Lung (tissue), 12 donors: Measurements from ENCODE around the gene RAB27A. TPM values are rescaled to one million over a fixed set of nuclear protein-coding genes. Genes with fewer than 3 reads are reported as not detected.
A peak's percentile ranks its signal among the peaks of the same experiment; 100 is the strongest.

Experiments
- ATAC-seq: fragments of 200-7000 bp; cut with Tn5 transposase; one replicate; pipeline ENCODE4 v1.9.1; 2020; ENCODE audit warnings: moderate number of reproducible peaks; ENCODE audit not compliant: insufficient read depth, low FRiP score
- DNase-seq, 3 donors: peaks; one replicate each; pipeline ENCODE4 v3.0.0-alpha.2; 2013 to 2017
- H3K27ac ChIP-seq, 2 donors: one replicate each; pipeline ENCODE4 v1.5.1; 2013; ENCODE audit warnings: mild to moderate bottlenecking in 2 of 2, moderate library complexity in 2 of 2, control low read depth in 1 of 2, inconsistent platforms in 1 of 2, low read depth in 1 of 2, low read length in 1 of 2
- H3K27me3 ChIP-seq, 3 donors: one replicate each; pipeline ENCODE4 v1.5.1; 2013; ENCODE audit warnings: low read length in 2 of 3; ENCODE audit not compliant: control insufficient read depth in 3 of 3, insufficient read depth in 3 of 3
- H3K36me3 ChIP-seq, 4 donors: one replicate each; pipeline ENCODE4 v1.5.1; 2013; ENCODE audit warnings: low read length in 4 of 4, mild to moderate bottlenecking in 1 of 4, moderate library complexity in 1 of 4; ENCODE audit not compliant: control insufficient read depth in 4 of 4, insufficient read depth in 4 of 4
- H3K4me1 ChIP-seq, 5 donors: one replicate each; pipeline ENCODE4 v1.5.1; 2013; ENCODE audit warnings: low read length in 5 of 5, mild to moderate bottlenecking in 2 of 5, moderate library complexity in 1 of 5; ENCODE audit not compliant: control insufficient read depth in 5 of 5, insufficient read depth in 5 of 5
- H3K4me3 ChIP-seq: one replicate; pipeline ENCODE4 v1.5.1; 2013; ENCODE audit warnings: mild to moderate bottlenecking, control low read depth, moderate library complexity
- H3K9ac ChIP-seq, 2 donors: one replicate each; pipeline ENCODE4 v1.5.1; 2013; ENCODE audit warnings: low read length in 2 of 2, control low read depth in 1 of 2; ENCODE audit not compliant: insufficient read depth in 1 of 2
- H3K9me3 ChIP-seq, 4 donors: one replicate each; pipeline ENCODE4 v1.5.1; 2013; ENCODE audit warnings: low read length in 3 of 4, mild to moderate bottlenecking in 1 of 4, moderate library complexity in 1 of 4; ENCODE audit not compliant: control insufficient read depth in 4 of 4, insufficient read depth in 3 of 4
- WGBS, 2 donors: extraction: QIAGEN DNeasy Blood & Tissue Kit; methylation state at CpG; one replicate each; pipeline ENCODE4 v1.1.7; 2013; 5-methylcytosine and 5-hydroxymethylcytosine counted together
- polyA plus RNA-seq, 2 donors: library from polyadenylated mRNA; stranded (reverse); fragments of 200-250 nt; gene quantifications; one replicate each; pipeline ENCODE4 v1.2.1, GENCODE V29; 2013
- total RNA-seq, 2 donors: library from RNA; depleted of rRNA in 1 of 2; stranded (reverse); fragments of >200 nt in 1 of 2; gene quantifications; one replicate each; pipeline ENCODE4 v1.2.1, GENCODE V29; 2014 to 2021
- TF ChIP-seq, protein P1 (sequence below): IDR thresholded peaks from 2 replicates; pipeline ENCODE4 v1.5.1; 2012; ENCODE audit warnings: mild to moderate bottlenecking; ENCODE audit errors: control extremely low read depth, extremely low read depth
- donor health status: control.
- donor health status: control.
- donor health status: Bipolar disorder and iron deficiency.
- donor health status: healthy.
- donor health status: DM: yes; HTN: yes; CAD: no.

Gene RAB27A
- total and polyA plus RNA-seq, 4 donors = 24.4 to 77.1 (median 63.4) TPM

DNA sequence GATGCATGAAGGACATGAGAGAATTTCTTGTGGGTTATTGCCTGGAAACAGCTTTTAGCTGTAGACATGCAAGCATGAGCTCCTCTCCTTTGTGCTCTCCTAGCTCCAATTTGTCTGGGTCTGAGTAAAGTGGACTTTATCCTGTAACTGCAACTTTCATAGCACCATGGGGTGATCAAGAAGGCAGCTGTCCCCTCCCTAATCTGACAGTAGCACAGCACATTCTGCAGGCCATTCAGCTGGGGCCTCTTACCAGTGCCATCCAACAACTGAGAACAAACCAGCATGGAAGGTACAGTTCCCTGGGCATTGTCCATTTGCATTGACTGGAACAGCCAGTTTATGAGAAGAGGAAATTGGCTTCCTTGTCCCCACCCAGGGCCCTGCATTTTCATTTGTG is 7.7 kb upstream of the RAB27A start:
- H3K9me3 ChIP-seq = no peaks in the 10 kb centered on the region
- H3K4me3 ChIP-seq = no peak overlapping the region
- H3K4me1 ChIP-seq = no peaks in the 10 kb centered on the region
- ATAC-seq (no peak), DNase-seq (no peak)
- H3K9ac ChIP-seq = no peak overlapping the region
- H3K27me3 ChIP-seq = no peaks in the 10 kb centered on the region
- peaks cover 0 to 2% (median 0%) of the 10 kb centered on the region in 4 donors for H3K36me3 ChIP-seq
- TF ChIP-seq, protein P1, sequence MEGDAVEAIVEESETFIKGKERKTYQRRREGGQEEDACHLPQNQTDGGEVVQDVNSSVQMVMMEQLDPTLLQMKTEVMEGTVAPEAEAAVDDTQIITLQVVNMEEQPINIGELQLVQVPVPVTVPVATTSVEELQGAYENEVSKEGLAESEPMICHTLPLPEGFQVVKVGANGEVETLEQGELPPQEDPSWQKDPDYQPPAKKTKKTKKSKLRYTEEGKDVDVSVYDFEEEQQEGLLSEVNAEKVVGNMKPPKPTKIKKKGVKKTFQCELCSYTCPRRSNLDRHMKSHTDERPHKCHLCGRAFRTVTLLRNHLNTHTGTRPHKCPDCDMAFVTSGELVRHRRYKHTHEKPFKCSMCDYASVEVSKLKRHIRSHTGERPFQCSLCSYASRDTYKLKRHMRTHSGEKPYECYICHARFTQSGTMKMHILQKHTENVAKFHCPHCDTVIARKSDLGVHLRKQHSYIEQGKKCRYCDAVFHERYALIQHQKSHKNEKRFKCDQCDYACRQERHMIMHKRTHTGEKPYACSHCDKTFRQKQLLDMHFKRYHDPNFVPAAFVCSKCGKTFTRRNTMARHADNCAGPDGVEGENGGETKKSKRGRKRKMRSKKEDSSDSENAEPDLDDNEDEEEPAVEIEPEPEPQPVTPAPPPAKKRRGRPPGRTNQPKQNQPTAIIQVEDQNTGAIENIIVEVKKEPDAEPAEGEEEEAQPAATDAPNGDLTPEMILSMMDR = no peak
- no peak overlapping the region for H3K27ac ChIP-seq

DNA sequence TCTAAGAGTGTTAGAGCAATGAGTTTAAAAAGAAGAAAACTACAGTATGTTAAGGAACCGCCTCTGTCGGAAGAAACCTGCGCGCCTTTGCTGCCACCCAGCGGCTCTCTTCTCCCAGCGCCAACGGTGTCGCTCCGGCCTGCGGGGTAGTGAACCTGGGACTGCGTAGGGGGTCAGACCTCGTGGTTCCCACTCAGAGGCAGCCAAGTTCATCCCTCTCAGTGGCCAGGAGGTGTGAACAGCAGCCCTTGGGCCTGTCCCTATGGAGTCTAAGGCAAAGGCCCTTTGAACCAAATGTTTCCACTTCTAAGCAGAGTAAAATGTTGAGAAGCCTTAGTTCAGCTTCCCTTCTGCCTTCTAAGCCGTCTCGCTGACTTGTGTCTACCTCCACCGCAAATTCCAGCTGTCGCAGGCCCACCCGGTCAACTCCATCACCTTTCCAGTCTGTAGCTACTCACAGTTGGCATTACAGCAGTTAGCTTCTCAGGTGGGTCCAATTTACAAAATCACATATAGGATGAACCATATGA is 980 bp upstream of the RAB27A start:
- peak overlapping the region; percentile 89 to 95 for H3K9ac ChIP-seq
- peaks cover 0 to 8% (median 3%) of the 10 kb centered on the region in 5 donors for H3K4me1 ChIP-seq
- no peaks in the 10 kb centered on the region for H3K9me3 ChIP-seq
- H3K36me3 ChIP-seq = peaks cover 0 to 2% (median 0%) of the 10 kb centered on the region in 4 donors
- H3K27me3 ChIP-seq = no peaks in the 10 kb centered on the region
- TF ChIP-seq, protein P1 = peak; percentile 78
- DNase-seq (peak in 2 of 3 donors; percentile 90), ATAC-seq (peak; percentile 81)
- 21 to 22% methylated on average over 17 of the region's 17 CpGs for WGBS, 2 donors
- no peak overlapping the region for H3K4me3 ChIP-seq
- H3K27ac ChIP-seq = peak overlapping the region in 1 of 2 donors; percentile 18

DNA sequence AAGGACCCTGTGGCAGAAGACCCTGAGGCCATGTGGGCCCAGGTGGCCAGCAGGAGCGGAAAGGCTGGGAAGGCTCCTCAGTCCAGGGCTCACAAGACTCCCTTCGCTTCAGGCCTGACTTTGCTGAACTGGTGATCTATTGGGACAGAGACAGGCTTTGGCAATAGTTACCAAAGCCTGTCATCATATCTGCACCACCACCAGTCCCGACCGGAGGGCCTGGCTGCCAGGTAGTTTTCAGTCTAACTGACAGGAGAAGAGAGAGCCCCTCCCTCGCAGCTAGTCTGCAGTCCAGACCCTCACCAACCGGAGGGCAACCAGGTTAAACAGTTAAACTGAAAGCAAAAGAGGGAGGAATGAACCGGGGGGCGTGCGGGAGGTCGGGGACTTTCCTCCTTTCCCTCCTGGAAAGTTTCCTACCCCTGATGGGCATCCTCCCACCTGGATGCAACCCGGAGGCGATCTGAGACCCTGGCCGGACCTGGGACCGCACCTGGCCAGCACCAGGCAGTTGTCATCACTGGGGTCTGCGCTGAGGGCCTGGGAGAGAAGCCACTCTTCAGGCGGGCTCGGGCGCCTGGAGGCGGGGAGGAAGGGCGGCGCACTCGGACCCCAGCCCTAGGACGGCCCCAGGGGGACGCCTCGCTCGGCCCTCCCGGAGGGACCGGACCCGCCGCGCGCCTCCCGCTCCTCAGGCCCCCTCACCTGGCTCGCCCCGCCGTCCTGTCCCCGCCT is 435 bp downstream of the RAB27A start:
- DNase-seq = peak; percentile 48 to 68 (median 62)
- Histone ChIP-seq H3K9ac (peak overlapping the region; percentile 69 to 89), H3K27me3 (no peaks in the 10 kb centered on the region), H3K4me3 (peak overlapping the region; percentile 90), H3K9me3 (no peaks in the 10 kb centered on the region), H3K27ac (peak overlapping the region; percentile 38 to 97), H3K4me1 (peaks cover 0 to 20% (median 6%) of the 10 kb centered on the region in 5 donors), H3K36me3 (no peaks in the 10 kb centered on the region)
- peak; percentile 37 for ATAC-seq
- TF ChIP-seq, protein P1 = no peak
- 2% methylated on average over 32 to 37 of the region's 37 CpGs for WGBS, 2 donors
